WTC11 (cell line): ENCODE results near the gene C1QB. TPM values are rescaled to one million over a fixed set of nuclear protein-coding genes. Genes with fewer than 3 reads are reported as not detected.
A peak's percentile ranks its signal among the peaks of the same experiment; 100 is the strongest.

Experiments
- ATAC-seq: fragments of 200-7000 bp; cut with Tn5 transposase; 2 replicates; pipeline ENCODE4 v1.10.0; 2021; ENCODE audit warnings: mild to moderate bottlenecking, moderate library complexity
- CTCF ChIA-PET: fragments of 300-600 bp; sonication (Branson Sonifier 250); formaldehyde crosslinking; loops from one replicate; lab custom pipeline; 2021; ENCODE audit warnings: antibody characterized with exemption; lab: Charles Lee
- POLR2A ChIA-PET: fragments of 350-600 bp; sonication (Branson Sonifier 250); formaldehyde crosslinking; loops from one replicate; lab custom pipeline; 2021; ENCODE audit warnings: antibody characterized with exemption; lab: Charles Lee
- DNase-seq: peaks from one replicate; pipeline ENCODE4 v3.0.0; 2021; ENCODE audit warnings: low spot score
- H3K27ac Mint-ChIP-seq: 2 replicates; pipeline ENCODE4 v1.8.0; 2021; ENCODE audit warnings: mixed read lengths
- H3K27me3 Mint-ChIP-seq: 2 replicates; pipeline ENCODE4 v1.8.0; 2021; ENCODE audit warnings: low read depth, mild to moderate bottlenecking, moderate library complexity, mixed read lengths
- H3K36me3 Mint-ChIP-seq: 2 replicates; pipeline ENCODE4 v1.8.0; 2021; ENCODE audit warnings: mixed read lengths
- H3K4me1 Mint-ChIP-seq: 2 replicates; pipeline ENCODE4 v1.8.0; 2022; ENCODE audit warnings: mixed read lengths
- H3K4me3 Mint-ChIP-seq: 2 replicates; pipeline ENCODE4 v1.8.0; 2021; ENCODE audit warnings: mild to moderate bottlenecking, moderate library complexity, mixed read lengths
- H3K9me3 Mint-ChIP-seq: 2 replicates; pipeline ENCODE4 v1.8.0; 2021; ENCODE audit warnings: mixed read lengths
- ATF2 ChIP-seq: sonication (generic); formaldehyde crosslinking; IDR thresholded peaks from 2 replicates; pipeline ENCODE4 v1.8.1; 2022; ENCODE audit warnings: low read depth, missing genetic modification reagents, borderline replicate concordance
- CREM ChIP-seq: sonication (generic); formaldehyde crosslinking; IDR thresholded peaks from 2 replicates; pipeline ENCODE4 v1.8.1; 2022; ENCODE audit warnings: mild to moderate bottlenecking, missing genetic modification reagents, moderate library complexity
- EMX1 ChIP-seq: fragments of 250-450 bp; sonication (Bioruptor Pico); IDR thresholded peaks from 2 replicates; pipeline ENCODE4 v1.8.0; 2021; ENCODE audit warnings: mild to moderate bottlenecking
- FOXK1 ChIP-seq: sonication (generic); formaldehyde crosslinking; IDR thresholded peaks from 2 replicates; pipeline ENCODE4 v1.8.0; 2022; ENCODE audit warnings: mild to moderate bottlenecking, moderate library complexity, missing genetic modification reagents
- FOXP1 ChIP-seq: sonication (generic); formaldehyde crosslinking; IDR thresholded peaks from 2 replicates; pipeline ENCODE4 v1.8.0; 2022; ENCODE audit warnings: missing genetic modification reagents, mild to moderate bottlenecking, moderate library complexity, borderline replicate concordance
- FOXP4 ChIP-seq: sonication (generic); formaldehyde crosslinking; IDR thresholded peaks from 2 replicates; pipeline ENCODE4 v1.8.0; 2022; ENCODE audit warnings: mild to moderate bottlenecking, missing genetic modification reagents
- GABPB1 ChIP-seq: sonication (generic); formaldehyde crosslinking; IDR thresholded peaks from 2 replicates; pipeline ENCODE4 v1.8.1; 2023; ENCODE audit warnings: mild to moderate bottlenecking, missing genetic modification reagents
- GTF2I ChIP-seq: fragments of 250-450 bp; sonication (Bioruptor Pico); conservative IDR thresholded peaks from 2 replicates; pipeline ENCODE4 v1.4.0; 2021; ENCODE audit warnings: mild to moderate bottlenecking
- HMGA2 ChIP-seq: fragments of 250-450 bp; sonication (Bioruptor Pico); IDR thresholded peaks from 2 replicates; pipeline ENCODE4 v1.4.0; 2021; ENCODE audit warnings: mild to moderate bottlenecking, moderate library complexity
- IRF1 ChIP-seq: sonication (generic); formaldehyde crosslinking; IDR thresholded peaks from 2 replicates; pipeline ENCODE4 v1.8.0; 2023; ENCODE audit warnings: missing genetic modification reagents
- NR1H2 ChIP-seq: sonication (generic); formaldehyde crosslinking; IDR thresholded peaks from 2 replicates; pipeline ENCODE4 v1.9.0; 2021; ENCODE audit warnings: mild to moderate bottlenecking, moderate library complexity, missing genetic modification reagents
- RORB ChIP-seq: fragments of 250-450 bp; sonication (Bioruptor Pico); IDR thresholded peaks from 2 replicates; pipeline ENCODE4 v1.9.0; 2021; ENCODE audit warnings: mild to moderate bottlenecking
- SMAD4 ChIP-seq: sonication (generic); formaldehyde crosslinking; IDR thresholded peaks from 2 replicates; pipeline ENCODE4 v1.8.0; 2022; ENCODE audit warnings: mild to moderate bottlenecking, missing genetic modification reagents
- TP53 ChIP-seq: sonication (generic); formaldehyde crosslinking; IDR thresholded peaks from 2 replicates; pipeline ENCODE4 v1.8.1; 2023; ENCODE audit warnings: mild to moderate bottlenecking, missing genetic modification reagents
- USF2 ChIP-seq: sonication (generic); formaldehyde crosslinking; IDR thresholded peaks from 2 replicates; pipeline ENCODE4 v1.8.1; 2023; ENCODE audit warnings: mild to moderate bottlenecking, missing genetic modification reagents, moderate library complexity
- ZBTB43 ChIP-seq: sonication (generic); formaldehyde crosslinking; IDR thresholded peaks from 2 replicates; pipeline ENCODE4 v1.8.1; 2023; ENCODE audit warnings: mild to moderate bottlenecking, missing genetic modification reagents
- ZNF232 ChIP-seq: sonication (generic); formaldehyde crosslinking; IDR thresholded peaks from 2 replicates; pipeline ENCODE4 v1.8.0; 2022; ENCODE audit warnings: mild to moderate bottlenecking, missing genetic modification reagents
- ZNF317 ChIP-seq: sonication (generic); formaldehyde crosslinking; IDR thresholded peaks from 2 replicates; pipeline ENCODE4 v1.8.1; 2023; ENCODE audit warnings: low read depth, mild to moderate bottlenecking, moderate library complexity, missing genetic modification reagents, borderline replicate concordance
- ZSCAN18 ChIP-seq: fragments of 250-450 bp; sonication (Bioruptor Pico); IDR thresholded peaks from 2 replicates; pipeline ENCODE4 v2.1.2; 2022; ENCODE audit warnings: mild to moderate bottlenecking, moderate library complexity
- total RNA-seq: library from RNA; stranded (reverse); gene quantifications from 3 replicates; pipeline ENCODE4 v1.2.3, GENCODE V29; 2021

The C1QB gene
- total RNA-seq, 1 experiment from 2014 or later = 0.61 TPM

GRCh38 chr1:22621761-22622160 lies 31.3 kb upstream of the C1QB start:
- ATAC-seq = no peak
- DNase-seq = no peak
- Mint-ChIP-seq H3K4me3 (no peak overlapping the region), H3K9me3 (no peaks in the 10 kb centered on the region), H3K36me3 (no peaks in the 10 kb centered on the region), H3K27ac (no peak overlapping the region), H3K27me3 (no peaks in the 10 kb centered on the region)
- ChIA-PET CTCF (interaction anchor here (1.4 kb wide), 1 partner anchor 94 kb away, joined by 4 read pairs; no protein-coding TSS in a partner anchor), POLR2A (interaction anchor here (0.8 kb wide), 1 partner anchor 57 kb away, joined by 3 read pairs; no protein-coding TSS in a partner anchor)
- TF ChIP-seq FOXP1 (CRISPR knock-in tag) (no peak), ATF2 (CRISPR knock-in tag) (no peak), USF2 (CRISPR knock-in tag) (no peak), HMGA2 (CRISPR knock-in tag) (no peak), ZNF317 (CRISPR knock-in tag) (no peak), ZNF232 (CRISPR knock-in tag) (no peak), SMAD4 (CRISPR knock-in tag) (no peak), GABPB1 (CRISPR knock-in tag) (no peak), GTF2I (no peak), FOXK1 (no peak), ZBTB43 (no peak), EMX1 (no peak), CREM (CRISPR knock-in tag) (no peak), RORB (no peak), IRF1 (CRISPR knock-in tag) (no peak), TP53 (CRISPR knock-in tag) (no peak), ZSCAN18 (no peak), NR1H2 (CRISPR knock-in tag) (no peak)
- TF ChIP-seq, all 79 proteins: peak for 0
- H3K4me1 Mint-ChIP-seq = peaks cover 12% of the 10 kb centered on the region

- Mint-ChIP-seq H3K36me3 (no peaks in the 10 kb centered on the region), H3K27ac (no peak overlapping the region), H3K27me3 (peaks cover 3% of the 10 kb centered on the region; the same call in 1 of the 2 replicates), H3K9me3 (no peaks in the 10 kb centered on the region), H3K4me1 (peaks cover 40% of the 10 kb centered on the region), H3K4me3 (no peak overlapping the region)
- TF ChIP-seq ZNF317 (CRISPR knock-in tag) (no peak), FOXP4 (CRISPR knock-in tag) (0 out of 2 replicates have a peak, but pooled peaks have one; percentile 29)
- DNase-seq (peak; percentile 57), ATAC-seq (peak; percentile 35)
- CTCF ChIA-PET = interaction anchor here (1.1 to 1.7 kb wide), 3 partner anchors 10 to 98 kb away, joined by 5 to 8 read pairs (median 5); partner anchors contain the start of gene C1QA
- POLR2A ChIA-PET = no interaction called here
Measured at GRCh38 chr1:22625262-22625925, 27.6 kb upstream of the C1QB start.
